SH-SY5Y (cell line): ENCODE data around the gene OSBPL3.

Source experiments
- GATA2 ChIP-seq: IDR thresholded peaks from 2 replicates; pipeline ENCODE4 v1.6.1; 2011; ENCODE audit warnings: mild to moderate bottlenecking, low read depth, low read length
- GATA3 ChIP-seq: IDR thresholded peaks from 2 replicates; pipeline ENCODE4 v1.6.1; 2011; ENCODE audit warnings: low read depth, mild to moderate bottlenecking, low read length, moderate library complexity

Gene OSBPL3

GRCh38 chr7:24769851-24770250, 210.1 kb downstream of the OSBPL3 start:
- TF ChIP-seq GATA2 (no peak), GATA3 (no peak)

GRCh38 chr7:24769014-24769830, 210.8 kb downstream of the OSBPL3 start:
- TF ChIP-seq GATA2 (no peak), GATA3 (no peak)

- TF ChIP-seq GATA2, result no peak
- TF ChIP-seq GATA3, result no peak
Measured at GRCh38 chr7:24767878-24768569, 212.0 kb downstream of the OSBPL3 start.

- TF ChIP-seq GATA3 (no peak), GATA2 (no peak)
Measured at GRCh38 chr7:24764972-24765744, 214.8 kb downstream of the OSBPL3 start.

- TF ChIP-seq GATA2, result no peak
- no peak for TF ChIP-seq GATA3
Measured at GRCh38 chr7:24764011-24764410, 216.0 kb downstream of the OSBPL3 start.

- TF ChIP-seq GATA3, result no peak
- no peak for TF ChIP-seq GATA2
Measured at GRCh38 chr7:24763303-24763901, 216.6 kb downstream of the OSBPL3 start.

GRCh38 chr7:24762771-24763170, 217.2 kb downstream of the OSBPL3 start:
- TF ChIP-seq GATA3, result no peak
- no peak for TF ChIP-seq GATA2

GRCh38 chr7:24760968-24761367, 219.0 kb downstream of the OSBPL3 start:
- TF ChIP-seq GATA2 (no peak), GATA3 (no peak)

GRCh38 chr7:24757353-24758275, 222.4 kb downstream of the OSBPL3 start, which contains the start of gene GSDME:
Gene GSDME, minus strand, starts transcription at chr7:24757464. Its CDS starts 7,690 bp downstream, at chr7:24749774.
- TF ChIP-seq GATA2 (no peak), GATA3 (no peak)

- TF ChIP-seq GATA3 (no peak), GATA2 (no peak)
Measured at GRCh38 chr7:24756545-24757352, 223.2 kb downstream of the OSBPL3 start.

GRCh38 chr7:24755541-24756407, 224.2 kb downstream of the OSBPL3 start:
- TF ChIP-seq GATA3 (no peak), GATA2 (no peak)

GRCh38 chr7:24754906-24755506, 225.0 kb downstream of the OSBPL3 start:
- TF ChIP-seq GATA2 (no peak), GATA3 (no peak)
